Fibroblast of lung (primary cell): ENCODE data around the gene PANK4.

ENCODE experiments used
- EZH2 ChIP-seq: IDR thresholded peaks from 2 replicates; pipeline ENCODE4 v1.5.1; 2012; ENCODE audit warnings: low read length, control low read depth, mild to moderate bottlenecking; ENCODE audit errors: missing control alignments
- TF ChIP-seq, protein P1 (sequence below), 2 donors: IDR thresholded peaks in 1 of 2; conservative IDR thresholded peaks in 1 of 2; 1 replicate in 1 of 2; 2 replicates in 1 of 2; pipeline ENCODE4 v1.5.1; 2011 to 2012; ENCODE audit warnings: low read length in 2 of 2, control low read depth in 1 of 2, inconsistent platforms in 1 of 2, low read depth in 1 of 2, mild to moderate bottlenecking in 1 of 2

GRCh38 chr1:2566101-2567045 is 40.0 kb upstream of the PANK4 start:
- TF ChIP-seq, protein P1, sequence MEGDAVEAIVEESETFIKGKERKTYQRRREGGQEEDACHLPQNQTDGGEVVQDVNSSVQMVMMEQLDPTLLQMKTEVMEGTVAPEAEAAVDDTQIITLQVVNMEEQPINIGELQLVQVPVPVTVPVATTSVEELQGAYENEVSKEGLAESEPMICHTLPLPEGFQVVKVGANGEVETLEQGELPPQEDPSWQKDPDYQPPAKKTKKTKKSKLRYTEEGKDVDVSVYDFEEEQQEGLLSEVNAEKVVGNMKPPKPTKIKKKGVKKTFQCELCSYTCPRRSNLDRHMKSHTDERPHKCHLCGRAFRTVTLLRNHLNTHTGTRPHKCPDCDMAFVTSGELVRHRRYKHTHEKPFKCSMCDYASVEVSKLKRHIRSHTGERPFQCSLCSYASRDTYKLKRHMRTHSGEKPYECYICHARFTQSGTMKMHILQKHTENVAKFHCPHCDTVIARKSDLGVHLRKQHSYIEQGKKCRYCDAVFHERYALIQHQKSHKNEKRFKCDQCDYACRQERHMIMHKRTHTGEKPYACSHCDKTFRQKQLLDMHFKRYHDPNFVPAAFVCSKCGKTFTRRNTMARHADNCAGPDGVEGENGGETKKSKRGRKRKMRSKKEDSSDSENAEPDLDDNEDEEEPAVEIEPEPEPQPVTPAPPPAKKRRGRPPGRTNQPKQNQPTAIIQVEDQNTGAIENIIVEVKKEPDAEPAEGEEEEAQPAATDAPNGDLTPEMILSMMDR (conservative IDR thresholded peaks at IDR 0.05 in 1 of 2, IDR thresholded peaks at IDR 0.05 in 1 of 2; ENCODE audit: low read depth in 1 of 2, low read length in 2 of 2): no peak
- TF ChIP-seq EZH2: peak; percentile 40
